Measurements from ENCODE around the gene SMARCA4. TPM values are rescaled to one million over a fixed set of nuclear protein-coding genes. Genes with fewer than 3 reads are reported as not detected.
A peak's percentile ranks its signal among the peaks of the same experiment; 100 is the strongest.

SMARCA4 gene
- total RNA-seq, 1 donor from 2014 or later, result 513 TPM

DNA sequence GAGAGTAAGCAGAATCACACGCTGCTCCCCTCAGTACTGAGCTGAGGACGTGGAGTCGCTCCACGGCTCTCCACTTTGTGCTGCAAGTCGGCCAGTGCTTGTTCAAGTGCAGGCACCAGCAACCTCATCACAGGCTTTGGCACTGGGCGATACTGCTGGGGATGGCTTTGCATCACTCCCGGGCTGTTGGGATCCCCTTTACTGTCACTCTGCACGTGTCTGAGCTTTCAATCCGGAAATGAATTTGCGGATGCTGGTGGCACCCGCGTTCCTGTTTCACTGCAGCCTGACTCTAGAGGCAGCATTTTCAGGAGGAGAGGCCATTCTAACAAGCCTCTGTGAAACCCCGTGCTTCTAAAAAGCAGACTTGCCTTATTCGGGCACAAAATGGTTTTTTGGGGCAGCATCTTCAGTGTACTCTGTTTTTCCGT is 19.1 kb downstream of the SMARCA4 start:
- no peak overlapping the region for H3K4me3 Mint-ChIP-seq (ENCODE audit: unreplicated experiment)
- no peaks in the 10 kb centered on the region for H3K36me3 Mint-ChIP-seq (ENCODE audit: unreplicated experiment)
- H3K27me3 Mint-ChIP-seq (ENCODE audit: unreplicated experiment), result no peaks in the 10 kb centered on the region
- TF ChIP-seq, protein P1, sequence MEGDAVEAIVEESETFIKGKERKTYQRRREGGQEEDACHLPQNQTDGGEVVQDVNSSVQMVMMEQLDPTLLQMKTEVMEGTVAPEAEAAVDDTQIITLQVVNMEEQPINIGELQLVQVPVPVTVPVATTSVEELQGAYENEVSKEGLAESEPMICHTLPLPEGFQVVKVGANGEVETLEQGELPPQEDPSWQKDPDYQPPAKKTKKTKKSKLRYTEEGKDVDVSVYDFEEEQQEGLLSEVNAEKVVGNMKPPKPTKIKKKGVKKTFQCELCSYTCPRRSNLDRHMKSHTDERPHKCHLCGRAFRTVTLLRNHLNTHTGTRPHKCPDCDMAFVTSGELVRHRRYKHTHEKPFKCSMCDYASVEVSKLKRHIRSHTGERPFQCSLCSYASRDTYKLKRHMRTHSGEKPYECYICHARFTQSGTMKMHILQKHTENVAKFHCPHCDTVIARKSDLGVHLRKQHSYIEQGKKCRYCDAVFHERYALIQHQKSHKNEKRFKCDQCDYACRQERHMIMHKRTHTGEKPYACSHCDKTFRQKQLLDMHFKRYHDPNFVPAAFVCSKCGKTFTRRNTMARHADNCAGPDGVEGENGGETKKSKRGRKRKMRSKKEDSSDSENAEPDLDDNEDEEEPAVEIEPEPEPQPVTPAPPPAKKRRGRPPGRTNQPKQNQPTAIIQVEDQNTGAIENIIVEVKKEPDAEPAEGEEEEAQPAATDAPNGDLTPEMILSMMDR (IDR thresholded peaks at IDR 0.05; ENCODE audit: partially characterized antibody, unreplicated experiment), result no peak
- DNase-seq, result no peak
- H3K4me1 Mint-ChIP-seq (ENCODE audit: low read depth, unreplicated experiment), result peaks cover 15% of the 10 kb centered on the region
- peaks cover 10% of the 10 kb centered on the region for H3K9me3 Mint-ChIP-seq (ENCODE audit: unreplicated experiment)
- peak overlapping the region; percentile 33 for H3K27ac Mint-ChIP-seq (ENCODE audit: unreplicated experiment)

DNA sequence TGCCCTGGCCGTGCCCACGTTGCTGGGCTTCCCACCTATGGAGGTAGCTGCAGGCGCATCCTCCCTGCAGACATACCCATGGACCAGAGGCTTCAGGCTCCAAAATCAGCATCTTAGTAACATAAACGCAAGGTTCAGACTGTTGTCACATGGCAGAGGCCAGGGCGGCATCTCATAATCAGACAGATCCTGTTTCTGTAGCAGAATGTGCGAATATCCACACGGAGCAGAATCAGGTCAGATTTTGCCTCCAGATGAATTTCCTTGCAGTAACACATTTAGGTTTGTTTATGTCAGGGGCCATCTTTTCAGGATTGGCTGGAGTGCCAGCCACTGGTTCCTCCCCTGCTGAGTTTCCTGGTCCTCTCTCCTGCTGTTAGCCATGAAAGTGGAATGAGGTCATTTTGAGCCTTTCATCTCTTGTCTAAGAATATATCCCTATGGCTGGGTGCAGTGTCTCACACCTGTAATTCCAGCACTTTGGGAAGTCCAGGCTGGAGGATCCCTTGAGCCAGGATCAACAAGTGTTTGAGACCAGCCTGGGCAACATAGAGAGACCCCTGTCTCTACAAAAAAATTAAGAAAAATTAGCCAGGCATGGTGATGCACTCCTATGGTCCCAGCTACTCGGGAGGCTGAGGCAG is 20.5 kb downstream of the SMARCA4 start:
- Mint-ChIP-seq H3K36me3 (ENCODE audit: unreplicated experiment) (no peaks in the 10 kb centered on the region), H3K9me3 (ENCODE audit: unreplicated experiment) (peaks cover 12% of the 10 kb centered on the region), H3K27me3 (ENCODE audit: unreplicated experiment) (peaks cover 3% of the 10 kb centered on the region), H3K4me3 (ENCODE audit: unreplicated experiment) (no peak overlapping the region), H3K27ac (ENCODE audit: unreplicated experiment) (no peak overlapping the region), H3K4me1 (ENCODE audit: low read depth, unreplicated experiment) (peaks cover 10% of the 10 kb centered on the region)
- no peak for DNase-seq
- TF ChIP-seq, protein P1 (IDR thresholded peaks at IDR 0.05; ENCODE audit: partially characterized antibody, unreplicated experiment), result no peak

DNA sequence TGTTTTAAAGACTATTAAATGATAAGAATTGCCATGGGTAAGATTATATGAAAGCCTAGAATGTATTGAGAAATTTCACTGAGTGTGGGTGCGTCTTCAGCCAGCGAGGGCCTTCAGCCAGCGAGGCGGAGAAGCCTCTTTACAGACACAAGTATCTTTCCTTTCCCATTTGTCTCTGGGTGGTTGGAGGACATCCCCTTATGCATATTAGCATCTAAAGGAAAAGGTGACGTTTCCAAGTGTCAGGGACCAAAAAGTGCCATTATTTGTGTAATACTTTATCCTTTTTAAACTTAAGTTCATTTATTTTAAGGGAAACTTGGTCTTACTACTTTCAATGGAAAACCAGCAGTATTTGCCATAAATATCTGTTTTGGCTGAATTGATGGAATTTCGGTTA is 22.2 kb downstream of the SMARCA4 start:
- DNase-seq, result no peak
- TF ChIP-seq, protein P1 (IDR thresholded peaks at IDR 0.05; ENCODE audit: partially characterized antibody, unreplicated experiment), result no peak
- peaks cover 14% of the 10 kb centered on the region for H3K9me3 Mint-ChIP-seq (ENCODE audit: unreplicated experiment)
- peaks cover 6% of the 10 kb centered on the region for H3K27me3 Mint-ChIP-seq (ENCODE audit: unreplicated experiment)
- H3K27ac Mint-ChIP-seq (ENCODE audit: unreplicated experiment), result no peak overlapping the region
- H3K36me3 Mint-ChIP-seq (ENCODE audit: unreplicated experiment), result no peaks in the 10 kb centered on the region
- H3K4me1 Mint-ChIP-seq (ENCODE audit: low read depth, unreplicated experiment), result peaks cover 8% of the 10 kb centered on the region
- no peak overlapping the region for H3K4me3 Mint-ChIP-seq (ENCODE audit: unreplicated experiment)

DNA sequence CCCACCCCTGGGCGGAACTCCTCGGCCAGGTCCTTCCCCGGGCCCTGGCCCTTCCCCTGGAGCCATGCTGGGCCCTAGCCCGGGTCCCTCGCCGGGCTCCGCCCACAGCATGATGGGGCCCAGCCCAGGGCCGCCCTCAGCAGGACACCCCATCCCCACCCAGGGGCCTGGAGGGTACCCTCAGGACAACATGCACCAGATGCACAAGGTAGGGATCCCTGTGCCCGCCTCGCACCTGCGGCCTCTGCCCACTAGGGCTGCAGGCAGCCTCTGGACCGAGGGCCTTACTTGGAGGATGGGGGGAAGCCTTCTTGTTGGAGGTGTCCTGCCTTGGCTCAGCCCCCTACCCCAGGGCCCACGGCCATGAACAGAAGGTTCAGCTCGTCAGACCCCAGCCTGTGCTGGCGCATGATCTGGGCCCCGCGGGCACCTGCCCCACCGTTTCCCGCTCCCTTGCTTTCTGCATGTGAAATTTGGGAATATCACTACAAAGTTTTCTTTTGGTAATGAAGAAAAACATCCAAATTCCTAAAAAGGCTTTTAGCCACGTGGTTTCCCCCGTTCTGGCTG is 23.4 kb downstream of the SMARCA4 start:
- H3K27ac Mint-ChIP-seq (ENCODE audit: unreplicated experiment), result peak overlapping the region; percentile 22
- peaks cover 6% of the 10 kb centered on the region for H3K27me3 Mint-ChIP-seq (ENCODE audit: unreplicated experiment)
- TF ChIP-seq, protein P1 (IDR thresholded peaks at IDR 0.05; ENCODE audit: partially characterized antibody, unreplicated experiment), result no peak
- no peak for DNase-seq
- H3K36me3 Mint-ChIP-seq (ENCODE audit: unreplicated experiment), result no peaks in the 10 kb centered on the region
- peaks cover 7% of the 10 kb centered on the region for H3K4me1 Mint-ChIP-seq (ENCODE audit: low read depth, unreplicated experiment)
- H3K4me3 Mint-ChIP-seq (ENCODE audit: unreplicated experiment), result no peak overlapping the region
- peaks cover 14% of the 10 kb centered on the region for H3K9me3 Mint-ChIP-seq (ENCODE audit: unreplicated experiment)

DNA sequence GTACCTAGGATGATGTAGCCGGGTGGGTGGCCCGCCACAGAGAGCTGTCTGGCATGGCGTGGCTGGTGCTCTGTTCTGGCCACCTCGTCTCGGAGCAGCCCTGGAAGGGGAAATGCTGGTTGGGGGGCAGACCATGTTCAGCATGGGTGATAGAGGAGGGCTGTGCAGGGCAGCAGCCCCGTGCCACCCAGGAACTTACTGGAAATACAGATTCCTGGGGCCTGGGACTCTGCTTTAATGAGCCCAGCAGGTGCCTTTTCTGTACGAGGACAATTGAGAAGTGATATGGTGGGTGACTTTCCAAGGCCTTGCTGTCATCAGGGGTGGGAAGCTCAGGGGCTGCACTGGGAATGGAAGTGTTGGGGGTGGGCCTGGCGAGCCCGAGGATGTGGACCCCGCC is 24.7 kb downstream of the SMARCA4 start:
- no peak for DNase-seq
- H3K27me3 Mint-ChIP-seq (ENCODE audit: unreplicated experiment), result peaks cover 6% of the 10 kb centered on the region
- TF ChIP-seq, protein P1 (IDR thresholded peaks at IDR 0.05; ENCODE audit: partially characterized antibody, unreplicated experiment), result no peak
- no peaks in the 10 kb centered on the region for H3K36me3 Mint-ChIP-seq (ENCODE audit: unreplicated experiment)
- H3K27ac Mint-ChIP-seq (ENCODE audit: unreplicated experiment), result peak overlapping the region; percentile 52
- H3K9me3 Mint-ChIP-seq (ENCODE audit: unreplicated experiment), result peaks cover 14% of the 10 kb centered on the region
- no peak overlapping the region for H3K4me3 Mint-ChIP-seq (ENCODE audit: unreplicated experiment)
- H3K4me1 Mint-ChIP-seq (ENCODE audit: low read depth, unreplicated experiment), result peaks cover 4% of the 10 kb centered on the region

Data from glutamatergic neuron (in vitro differentiated cells).